Stimulated activated naive CD8-positive, alpha-beta T cell treated with anti-CD3 and anti-CD28 coated beads, Interleukin-15, Interleukin-2, amounts not matched to agents 100 ng/mL and 50 ng/mL, for 24 hours (primary cell): Measurements from ENCODE around the gene ATP1A2.
"Not testable (repeated sequence)": the region's sequence is repeated elsewhere in the genome, so short reads cannot be mapped to it uniquely, and the experiment has no call there.

Experiments used
- H3K27ac Mint-ChIP-seq: one replicate; pipeline ENCODE4 v1.8.0; 2021; ENCODE audit warnings: mild to moderate bottlenecking, mixed read lengths
- H3K27me3 Mint-ChIP-seq: one replicate; pipeline ENCODE4 v1.8.0; 2021; ENCODE audit warnings: mixed read lengths
- H3K36me3 Mint-ChIP-seq: one replicate; pipeline ENCODE4 v1.8.0; 2021; ENCODE audit warnings: low read depth, mixed read lengths
- H3K4me1 Mint-ChIP-seq: one replicate; pipeline ENCODE4 v1.8.0; 2021; ENCODE audit warnings: low read depth, mixed read lengths
- H3K4me3 Mint-ChIP-seq: one replicate; pipeline ENCODE4 v1.8.0; 2021; ENCODE audit warnings: mild to moderate bottlenecking, mixed read lengths
- H3K9me3 Mint-ChIP-seq: one replicate; pipeline ENCODE4 v1.8.0; 2021; ENCODE audit warnings: mixed read lengths

The ATP1A2 gene

GRCh38 chr1:160120797-160121196 is 5.2 kb downstream of the ATP1A2 start:
- no peaks in the 10 kb centered on the region for H3K9me3 Mint-ChIP-seq
- H3K36me3 Mint-ChIP-seq, result no peaks in the 10 kb centered on the region
- H3K27ac Mint-ChIP-seq, result no peak overlapping the region
- no peaks in the 10 kb centered on the region for H3K4me1 Mint-ChIP-seq
- H3K27me3 Mint-ChIP-seq, result peaks cover 5% of the 10 kb centered on the region
- no peak overlapping the region for H3K4me3 Mint-ChIP-seq

- H3K9me3 Mint-ChIP-seq, result no peaks in the 10 kb centered on the region
- no peak overlapping the region for H3K27ac Mint-ChIP-seq
- peaks cover 5% of the 10 kb centered on the region for H3K27me3 Mint-ChIP-seq
- no peak overlapping the region for H3K4me3 Mint-ChIP-seq
- H3K4me1 Mint-ChIP-seq, result no peaks in the 10 kb centered on the region
- H3K36me3 Mint-ChIP-seq, result no peaks in the 10 kb centered on the region
Observed at GRCh38 chr1:160121388-160121787, 5.8 kb downstream of the ATP1A2 start.

- no peak overlapping the region for H3K4me3 Mint-ChIP-seq
- H3K27ac Mint-ChIP-seq, result no peak overlapping the region
- no peaks in the 10 kb centered on the region for H3K36me3 Mint-ChIP-seq
- H3K27me3 Mint-ChIP-seq, result no peaks in the 10 kb centered on the region
- H3K9me3 Mint-ChIP-seq, result no peaks in the 10 kb centered on the region
- no peaks in the 10 kb centered on the region for H3K4me1 Mint-ChIP-seq
Observed at GRCh38 chr1:160122978-160123495, 7.5 kb downstream of the ATP1A2 start.

- Mint-ChIP-seq H3K4me3 (no peak overlapping the region), H3K9me3 (no peaks in the 10 kb centered on the region)
Observed at GRCh38 chr1:160123726-160124125, 8.2 kb downstream of the ATP1A2 start.

GRCh38 chr1:160124705-160125478 is 9.3 kb downstream of the ATP1A2 start:
- Mint-ChIP-seq H3K27me3 (no peaks in the 10 kb centered on the region), H3K27ac (no peak overlapping the region), H3K4me3 (no peak overlapping the region), H3K9me3 (no peaks in the 10 kb centered on the region), H3K4me1 (no peaks in the 10 kb centered on the region), H3K36me3 (no peaks in the 10 kb centered on the region)

More at GRCh38 chr1:160123726-160124125, 8.2 kb downstream of the ATP1A2 start:
- no peak overlapping the region for H3K27ac Mint-ChIP-seq
- H3K27me3 Mint-ChIP-seq, result no peaks in the 10 kb centered on the region
- H3K4me1 Mint-ChIP-seq, result no peaks in the 10 kb centered on the region
- no peaks in the 10 kb centered on the region for H3K36me3 Mint-ChIP-seq

- no peaks in the 10 kb centered on the region for H3K36me3 Mint-ChIP-seq
- H3K27me3 Mint-ChIP-seq, result peaks cover 5% of the 10 kb centered on the region
- no peak overlapping the region for H3K27ac Mint-ChIP-seq
- H3K9me3 Mint-ChIP-seq, result no peaks in the 10 kb centered on the region
- no peaks in the 10 kb centered on the region for H3K4me1 Mint-ChIP-seq
- H3K4me3 Mint-ChIP-seq, result no peak overlapping the region
Observed at GRCh38 chr1:160125746-160126145, 10.2 kb downstream of the ATP1A2 start.

GRCh38 chr1:160126342-160126741 is 10.8 kb downstream of the ATP1A2 start:
- H3K4me1 Mint-ChIP-seq, H3K4me3 Mint-ChIP-seq, H3K36me3 Mint-ChIP-seq, H3K27me3 Mint-ChIP-seq, H3K9me3 Mint-ChIP-seq, H3K27ac Mint-ChIP-seq: not testable (repeated sequence)

- Mint-ChIP-seq H3K4me1 (no peaks in the 10 kb centered on the region), H3K27ac (no peak overlapping the region), H3K36me3 (no peaks in the 10 kb centered on the region), H3K27me3 (peaks cover 9% of the 10 kb centered on the region), H3K9me3 (no peaks in the 10 kb centered on the region), H3K4me3 (no peak overlapping the region)
Observed at GRCh38 chr1:160127381-160127780, 11.8 kb downstream of the ATP1A2 start.

GRCh38 chr1:160127865-160128523 is 12.4 kb downstream of the ATP1A2 start:
- peaks cover 9% of the 10 kb centered on the region for H3K27me3 Mint-ChIP-seq
- no peaks in the 10 kb centered on the region for H3K9me3 Mint-ChIP-seq
- no peaks in the 10 kb centered on the region for H3K36me3 Mint-ChIP-seq

GRCh38 chr1:160128636-160129035 is 13.1 kb downstream of the ATP1A2 start:
- no peaks in the 10 kb centered on the region for H3K36me3 Mint-ChIP-seq
- H3K27me3 Mint-ChIP-seq, result peaks cover 9% of the 10 kb centered on the region
- H3K4me1 Mint-ChIP-seq, result no peaks in the 10 kb centered on the region
- no peaks in the 10 kb centered on the region for H3K9me3 Mint-ChIP-seq
- H3K4me3 Mint-ChIP-seq, result no peak overlapping the region
- no peak overlapping the region for H3K27ac Mint-ChIP-seq

More at GRCh38 chr1:160127865-160128523, 12.4 kb downstream of the ATP1A2 start:
- Mint-ChIP-seq H3K4me3 (no peak overlapping the region), H3K4me1 (no peaks in the 10 kb centered on the region), H3K27ac (no peak overlapping the region)

- Mint-ChIP-seq H3K4me3 (no peak overlapping the region), H3K9me3 (no peaks in the 10 kb centered on the region), H3K36me3 (no peaks in the 10 kb centered on the region), H3K27ac (no peak overlapping the region), H3K27me3 (peaks cover 9% of the 10 kb centered on the region), H3K4me1 (no peaks in the 10 kb centered on the region)
Observed at GRCh38 chr1:160129046-160129445, 13.5 kb downstream of the ATP1A2 start.

- no peaks in the 10 kb centered on the region for H3K36me3 Mint-ChIP-seq
- no peak overlapping the region for H3K4me3 Mint-ChIP-seq
- no peaks in the 10 kb centered on the region for H3K4me1 Mint-ChIP-seq
- H3K27ac Mint-ChIP-seq, result no peak overlapping the region
- peaks cover 9% of the 10 kb centered on the region for H3K27me3 Mint-ChIP-seq
- H3K9me3 Mint-ChIP-seq, result no peaks in the 10 kb centered on the region
Observed at GRCh38 chr1:160129558-160129957, 14.0 kb downstream of the ATP1A2 start.

GRCh38 chr1:160129966-160130365 is 14.4 kb downstream of the ATP1A2 start:
- H3K27ac Mint-ChIP-seq, result no peak overlapping the region
- H3K4me3 Mint-ChIP-seq, result no peak overlapping the region
- no peaks in the 10 kb centered on the region for H3K36me3 Mint-ChIP-seq
- peaks cover 9% of the 10 kb centered on the region for H3K27me3 Mint-ChIP-seq
- no peaks in the 10 kb centered on the region for H3K9me3 Mint-ChIP-seq
- no peaks in the 10 kb centered on the region for H3K4me1 Mint-ChIP-seq

GRCh38 chr1:160130486-160130885 is 14.9 kb downstream of the ATP1A2 start:
- H3K4me3 Mint-ChIP-seq, result no peak overlapping the region
- H3K4me1 Mint-ChIP-seq, result no peaks in the 10 kb centered on the region
- H3K27ac Mint-ChIP-seq, result no peak overlapping the region
- H3K36me3 Mint-ChIP-seq, result no peaks in the 10 kb centered on the region
- H3K9me3 Mint-ChIP-seq, result no peaks in the 10 kb centered on the region
- H3K27me3 Mint-ChIP-seq, result peaks cover 9% of the 10 kb centered on the region

GRCh38 chr1:160130939-160131338 is 15.4 kb downstream of the ATP1A2 start:
- no peaks in the 10 kb centered on the region for H3K36me3 Mint-ChIP-seq
- no peaks in the 10 kb centered on the region for H3K4me1 Mint-ChIP-seq
- no peak overlapping the region for H3K4me3 Mint-ChIP-seq
- H3K9me3 Mint-ChIP-seq, result no peaks in the 10 kb centered on the region
- peaks cover 9% of the 10 kb centered on the region for H3K27me3 Mint-ChIP-seq
- H3K27ac Mint-ChIP-seq, result no peak overlapping the region
